Upper lobe of left lung (tissue), 4 donors: Measurements from ENCODE around the gene CACNB4.

ENCODE experiments used
- POLR2A ChIP-seq, 4 donors: fragments of 450-650 bp; IDR thresholded peaks; one replicate each; pipeline ENCODE4 v1.5.1; 2016 to 2017; ENCODE audit warnings: antibody characterized with exemption in 4 of 4, mild to moderate bottlenecking in 2 of 4
- TF ChIP-seq, protein P1 (sequence below), 6 experiments: fragments of 450-650 bp in 4 of 6; fragments of 200-600 bp in 2 of 6; sonication (generic) in 2 of 6; IDR thresholded peaks; one replicate each; pipeline ENCODE4 v1.5.1; 2016 to 2019; ENCODE audit warnings: antibody characterized with exemption in 6 of 6

DNA sequence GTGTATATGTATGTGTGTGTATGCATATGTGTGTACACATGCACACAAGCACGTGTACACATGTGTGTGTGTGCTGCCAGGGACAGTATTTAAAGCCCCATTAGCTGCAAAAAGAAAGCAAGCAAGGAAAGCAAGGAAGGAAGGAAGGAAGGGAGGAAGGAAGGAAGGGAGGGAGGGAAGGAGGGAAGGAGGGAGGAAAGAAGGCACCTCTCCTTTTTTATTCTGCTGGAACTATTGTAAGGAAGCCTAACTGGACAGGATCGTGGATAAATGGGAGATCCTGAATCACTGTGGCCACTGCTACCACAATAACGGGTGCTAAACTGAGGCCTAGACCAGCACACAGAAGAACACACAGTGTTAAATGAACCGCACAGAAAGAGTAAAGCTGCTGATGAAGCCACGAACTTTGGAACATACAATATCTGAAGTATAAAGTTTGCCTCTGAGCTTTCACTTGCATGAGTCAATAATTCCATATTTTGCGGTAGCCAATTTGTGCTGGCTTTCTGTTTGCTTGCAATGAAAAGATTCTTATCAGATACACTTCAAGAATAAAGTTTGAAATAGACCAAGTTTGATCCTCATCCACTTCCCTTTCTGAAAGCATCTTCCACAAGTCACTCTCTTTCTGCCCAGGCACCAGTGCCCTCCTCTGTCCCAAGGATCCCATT lies 15.5 kb downstream of the CACNB4 start:
- TF ChIP-seq, protein P1, sequence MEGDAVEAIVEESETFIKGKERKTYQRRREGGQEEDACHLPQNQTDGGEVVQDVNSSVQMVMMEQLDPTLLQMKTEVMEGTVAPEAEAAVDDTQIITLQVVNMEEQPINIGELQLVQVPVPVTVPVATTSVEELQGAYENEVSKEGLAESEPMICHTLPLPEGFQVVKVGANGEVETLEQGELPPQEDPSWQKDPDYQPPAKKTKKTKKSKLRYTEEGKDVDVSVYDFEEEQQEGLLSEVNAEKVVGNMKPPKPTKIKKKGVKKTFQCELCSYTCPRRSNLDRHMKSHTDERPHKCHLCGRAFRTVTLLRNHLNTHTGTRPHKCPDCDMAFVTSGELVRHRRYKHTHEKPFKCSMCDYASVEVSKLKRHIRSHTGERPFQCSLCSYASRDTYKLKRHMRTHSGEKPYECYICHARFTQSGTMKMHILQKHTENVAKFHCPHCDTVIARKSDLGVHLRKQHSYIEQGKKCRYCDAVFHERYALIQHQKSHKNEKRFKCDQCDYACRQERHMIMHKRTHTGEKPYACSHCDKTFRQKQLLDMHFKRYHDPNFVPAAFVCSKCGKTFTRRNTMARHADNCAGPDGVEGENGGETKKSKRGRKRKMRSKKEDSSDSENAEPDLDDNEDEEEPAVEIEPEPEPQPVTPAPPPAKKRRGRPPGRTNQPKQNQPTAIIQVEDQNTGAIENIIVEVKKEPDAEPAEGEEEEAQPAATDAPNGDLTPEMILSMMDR (IDR thresholded peaks at IDR 0.05) = no peak
- no peak for TF ChIP-seq POLR2A (IDR thresholded peaks at IDR 0.05)
